G401 (cell line): ENCODE measurements around the gene COL9A1. TPM values are rescaled to one million over a fixed set of nuclear protein-coding genes. Genes with fewer than 3 reads are reported as not detected.

ENCODE experiments used
- DNase-seq: peaks from one replicate; pipeline ENCODE4 v3.0.0-alpha.2; 2015; ENCODE audit warnings: low spot score
- in situ Hi-C: cut with HindIII; loops from 2 replicates; pipeline ENCODE4 v1.10.0; 2016; ENCODE audit warnings: low sequenced_read_pairs, mixed read lengths
- total RNA-seq: library from RNA; depleted of rRNA; stranded (reverse); fragments of >200 nt; shearing (Covaris generic); gene quantifications from 2 replicates; pipeline ENCODE4 v1.2.3, GENCODE V29; 2014

The COL9A1 gene
- total RNA-seq, 1 experiment from 2014 or later = 16.5 TPM

GRCh38 chr6:70298068-70298467, 4.8 kb downstream of the COL9A1 start:
- DNase-seq = no peak

DNA sequence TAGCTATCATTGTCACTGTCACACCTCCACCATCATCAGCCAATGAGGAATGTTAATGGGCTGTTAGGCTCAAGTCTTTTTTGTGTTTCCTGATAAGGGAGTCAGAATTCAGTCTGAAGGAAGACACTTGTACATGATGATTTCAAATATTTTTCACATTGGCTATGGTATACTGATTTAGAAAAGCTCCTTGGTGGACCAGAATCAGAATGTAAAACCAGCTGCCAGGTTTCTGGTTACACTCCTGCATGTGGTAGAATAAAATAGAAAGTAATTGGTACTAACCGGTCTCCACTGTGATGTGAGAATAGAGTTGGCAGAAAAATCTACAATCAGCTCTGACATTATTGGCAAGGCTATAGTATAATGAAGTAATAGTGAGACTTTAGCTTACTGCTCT, 10.7 kb downstream of the COL9A1 start:
- DNase-seq = no peak
- in situ Hi-C loops = no loop called here

More at GRCh38 chr6:70298068-70298467, 4.8 kb downstream of the COL9A1 start:
- in situ Hi-C loops = no loop called here

GRCh38 chr6:70289299-70289698, 13.6 kb downstream of the COL9A1 start:
- DNase-seq = no peak
- in situ Hi-C loops = no loop called here

GRCh38 chr6:70286905-70287304, 16.0 kb downstream of the COL9A1 start:
- in situ Hi-C loops = no loop called here
- no peak for DNase-seq

- in situ Hi-C loops = no loop called here
- DNase-seq = no peak
Measured at GRCh38 chr6:70285201-70285600, 17.7 kb downstream of the COL9A1 start.

DNA sequence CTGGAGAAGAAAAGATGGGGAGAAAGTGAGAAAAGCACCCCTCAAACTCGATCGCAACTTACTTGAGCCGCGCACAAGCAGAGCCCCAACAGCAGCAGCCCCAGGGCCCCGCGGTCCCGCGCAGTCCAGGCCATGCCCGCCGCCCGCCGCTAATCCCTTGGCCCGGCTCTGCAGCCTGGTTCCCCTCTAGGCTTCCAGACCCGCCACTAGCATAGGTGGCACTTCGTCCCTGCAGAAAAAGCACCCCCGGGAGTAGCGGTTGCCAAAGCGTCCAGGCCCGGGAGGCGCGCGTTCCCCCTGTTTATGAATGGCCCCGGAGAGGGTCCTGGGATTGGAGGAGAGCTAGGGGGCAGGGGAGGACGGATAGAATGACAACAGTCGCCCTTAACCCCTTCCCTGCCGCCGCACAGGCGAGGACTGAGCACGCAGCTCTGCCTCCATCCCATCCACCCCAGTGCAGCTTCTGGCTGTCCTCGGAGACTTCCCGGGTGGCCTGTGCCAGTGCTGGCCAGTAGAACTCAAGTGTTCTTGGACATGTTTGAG, 19.9 kb downstream of the COL9A1 start:
- DNase-seq = no peak
- in situ Hi-C loops = no loop called here

DNA sequence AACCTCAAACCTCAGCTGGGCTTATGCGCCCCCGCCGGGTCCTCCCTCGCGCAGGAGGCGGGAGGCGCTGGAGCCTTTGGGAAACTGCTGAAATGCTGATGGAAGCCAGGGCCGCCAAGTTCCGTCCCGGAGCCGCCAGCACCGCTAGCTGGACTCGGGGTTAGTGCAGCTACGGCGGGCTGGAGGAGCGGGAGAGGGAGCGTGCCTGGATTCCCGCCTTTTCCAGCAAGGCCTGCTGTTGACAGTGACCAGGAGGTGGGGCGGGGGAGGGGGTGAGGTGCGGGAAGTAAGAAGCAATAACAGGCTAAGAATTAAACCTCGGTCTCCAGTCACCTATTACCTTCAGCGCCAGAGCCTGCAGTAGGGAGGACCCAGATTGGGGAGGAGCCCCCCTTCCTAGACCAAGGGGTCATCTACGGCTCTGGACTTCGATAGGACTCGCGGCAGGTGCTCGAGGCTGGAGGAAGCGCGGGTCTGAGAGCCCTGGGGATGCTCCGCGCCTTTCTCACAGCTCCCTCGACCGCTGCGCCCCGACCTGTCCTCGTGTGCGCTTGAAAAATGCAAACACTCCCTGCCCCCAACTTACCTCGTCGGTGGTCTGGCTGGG, 20.5 kb downstream of the COL9A1 start:
- in situ Hi-C loops = no loop called here

DNA sequence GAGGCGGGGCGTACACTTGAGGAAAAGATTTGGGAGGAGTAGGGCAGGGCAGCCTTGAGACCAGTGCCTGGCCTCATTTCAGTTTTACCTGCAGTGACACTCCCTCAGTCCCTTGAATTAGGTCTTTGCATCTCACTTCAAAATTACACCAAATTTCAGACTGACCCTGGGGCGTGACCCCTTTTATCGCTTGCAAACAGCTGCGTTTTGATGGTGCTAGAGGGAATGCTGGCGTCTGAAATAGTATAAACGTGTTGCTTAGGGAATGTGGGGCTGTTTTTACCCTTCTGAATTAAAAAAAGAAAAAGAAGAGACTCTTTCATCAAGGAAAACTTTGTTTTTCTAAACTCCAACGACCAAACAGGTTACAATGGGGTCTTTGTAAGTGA, 21.0 kb downstream of the COL9A1 start:
- in situ Hi-C loops = no loop called here

More for the DNA sequence above, 20.5 kb downstream of the COL9A1 start:
- DNase-seq = no peak

DNA sequence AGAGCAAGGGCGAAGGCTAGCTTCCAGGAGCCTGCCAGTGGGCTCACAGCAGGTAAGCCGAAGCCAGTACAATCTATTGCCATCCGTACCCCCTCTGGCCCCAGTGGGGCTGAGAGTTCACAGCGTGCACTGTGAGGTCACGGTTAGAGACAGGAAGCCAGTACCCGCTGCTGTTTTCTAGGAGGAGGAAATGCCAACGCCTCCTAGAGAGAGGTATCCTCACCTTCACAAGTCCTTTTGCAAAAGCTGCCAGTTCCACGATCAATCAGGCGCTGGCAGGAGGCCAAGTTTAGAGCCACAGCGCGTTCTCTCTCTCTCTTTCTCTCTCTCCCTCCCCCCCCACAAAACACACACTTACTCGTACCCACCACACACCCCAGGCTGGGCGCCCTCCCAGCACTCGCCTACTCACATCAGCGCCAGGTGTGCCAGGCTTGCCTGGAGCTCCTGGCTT, 22.5 kb downstream of the COL9A1 start:
- DNase-seq = no peak
- in situ Hi-C loops = no loop called here

More for the DNA sequence above, 21.0 kb downstream of the COL9A1 start:
- no peak for DNase-seq

- in situ Hi-C loops = no loop called here
- no peak for DNase-seq
Measured at GRCh38 chr6:70277470-70277869, 25.4 kb downstream of the COL9A1 start.

DNA sequence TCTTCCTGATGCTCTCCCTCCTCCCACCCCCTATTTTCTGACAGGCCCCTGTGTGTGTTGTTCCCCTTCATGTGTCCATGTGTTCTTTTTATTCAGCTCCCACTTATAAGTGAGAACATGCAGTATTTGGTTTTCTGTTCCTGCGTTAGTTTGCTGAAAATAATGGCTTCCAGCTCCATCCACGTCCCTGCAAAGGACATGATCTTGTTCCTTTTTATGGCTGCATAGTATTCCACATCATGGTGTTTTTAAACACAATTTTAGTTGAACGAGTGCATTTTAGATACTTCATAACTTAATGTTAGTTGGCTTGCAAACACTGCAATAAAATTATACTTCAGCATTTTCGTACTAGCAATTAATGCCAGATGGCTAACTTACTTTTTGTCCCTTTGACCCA, 28.5 kb downstream of the COL9A1 start:
- no peak for DNase-seq
- in situ Hi-C loops = no loop called here

DNA sequence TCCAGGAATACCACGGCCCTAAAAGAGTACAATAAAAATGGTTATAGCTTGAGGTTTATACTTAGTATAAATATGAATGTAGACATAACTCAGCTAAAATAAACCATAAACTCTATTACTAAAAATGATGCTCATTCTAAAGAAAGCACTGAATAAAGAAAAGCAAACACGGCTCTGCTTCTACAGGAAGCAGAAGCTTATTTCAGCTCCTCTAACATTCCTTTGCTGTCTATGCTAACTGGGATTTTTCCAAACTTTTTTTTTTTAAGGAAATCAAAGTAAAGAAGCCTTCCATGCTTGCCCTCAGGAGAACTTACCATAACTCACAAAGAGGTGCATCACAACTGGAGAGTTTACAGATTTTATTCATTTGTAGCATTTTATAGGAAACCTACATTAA, 30.8 kb downstream of the COL9A1 start:
- DNase-seq = no peak
- in situ Hi-C loops = no loop called here

DNA sequence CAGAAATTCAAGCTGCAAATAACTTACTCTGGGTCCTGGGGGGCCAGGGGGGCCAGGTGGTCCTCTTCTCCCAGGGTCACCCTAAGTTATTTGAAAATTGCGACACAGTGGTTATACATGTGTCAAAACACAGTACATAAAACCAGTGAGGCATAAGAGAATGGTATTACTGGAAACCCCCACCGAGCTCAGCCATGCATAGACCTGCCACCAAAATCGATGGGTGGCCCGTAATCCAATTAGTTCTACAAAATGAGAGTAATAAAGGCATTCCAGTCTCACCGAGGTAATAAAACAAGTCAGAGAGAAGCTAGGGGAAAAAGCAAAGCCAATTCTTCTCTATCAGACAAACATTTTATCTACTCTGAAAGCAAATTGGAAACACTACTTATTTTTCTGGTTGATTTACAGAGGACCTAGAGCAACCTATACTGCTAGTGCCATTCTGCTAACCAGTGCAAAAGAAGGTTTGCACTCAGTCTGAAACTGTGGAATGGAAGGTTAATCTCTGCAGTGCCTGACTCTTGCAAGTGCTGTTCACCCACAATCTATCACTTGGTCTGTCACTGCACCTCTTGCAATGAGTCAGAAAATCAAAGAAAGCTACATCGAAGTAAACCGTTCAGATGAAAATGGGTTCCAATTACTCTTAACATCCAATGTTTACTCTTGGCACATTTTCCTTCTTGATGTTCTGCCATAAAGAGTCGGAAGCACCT, 32.4 kb downstream of the COL9A1 start:
- peak; percentile 59 for DNase-seq
- in situ Hi-C loops = no loop called here

DNA sequence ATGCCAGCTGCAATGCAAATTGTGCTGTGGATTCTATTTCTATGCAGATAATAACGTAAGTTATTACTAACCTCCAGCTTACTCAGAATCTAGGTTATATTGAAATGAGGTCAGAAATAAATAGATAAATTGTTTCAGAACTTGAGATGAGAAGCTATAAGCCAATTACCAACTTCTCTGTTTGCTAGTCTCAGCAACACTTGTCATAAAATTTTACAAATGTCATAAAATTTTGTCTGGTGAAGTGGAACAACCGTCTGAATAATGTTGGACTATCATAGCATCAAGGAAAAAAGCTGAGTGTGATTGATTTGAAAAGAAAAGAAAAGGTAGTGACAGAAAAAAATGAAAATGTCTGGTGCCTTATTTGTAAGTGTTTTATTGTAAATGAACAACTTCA, 36.7 kb downstream of the COL9A1 start:
- in situ Hi-C loops = no loop called here
- no peak for DNase-seq

DNA sequence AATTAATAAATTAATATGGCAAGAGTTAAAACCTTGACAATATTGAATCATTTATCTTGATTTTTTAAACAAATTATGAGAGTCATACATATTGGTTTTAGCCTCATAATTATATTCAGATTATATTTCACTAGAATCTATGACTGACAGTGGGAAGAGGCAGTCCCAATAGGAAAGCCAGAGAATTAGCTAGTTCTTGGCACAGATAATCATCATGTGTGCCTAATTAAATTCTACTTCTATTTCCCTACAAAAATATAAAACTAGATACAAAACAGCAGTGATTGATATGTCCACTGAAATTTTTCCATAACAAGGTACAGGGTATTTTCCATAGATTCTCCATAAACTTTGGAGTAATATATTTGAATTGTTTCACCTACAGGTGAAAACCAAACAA, 38.6 kb downstream of the COL9A1 start:
- in situ Hi-C loops = no loop called here
- no peak for DNase-seq

- in situ Hi-C loops = no loop called here
- DNase-seq = no peak
Measured at GRCh38 chr6:70258483-70258882, 44.4 kb downstream of the COL9A1 start.

- no peak for DNase-seq
- in situ Hi-C loops = no loop called here
Measured at GRCh38 chr6:70257768-70258273, 45.1 kb downstream of the COL9A1 start.

DNA sequence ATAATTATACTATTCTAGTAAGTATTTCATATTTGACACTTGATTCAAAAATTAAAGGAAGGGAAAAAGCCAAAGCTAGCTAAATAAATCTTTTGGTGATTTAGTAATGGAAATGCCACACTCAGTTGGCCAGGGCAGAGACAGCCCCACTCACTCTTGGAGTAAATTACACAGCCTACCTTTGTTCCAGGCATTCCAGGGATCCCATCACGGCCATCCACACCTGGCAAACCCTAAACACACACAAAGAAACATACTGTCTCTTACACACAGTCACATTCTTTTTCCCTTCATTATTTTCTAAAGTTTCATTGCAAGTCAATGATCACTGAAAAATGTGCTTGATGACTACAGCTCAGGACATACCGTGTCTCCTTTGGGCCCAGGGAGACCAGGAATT, 48.1 kb downstream of the COL9A1 start:
- in situ Hi-C loops = no loop called here
- no peak for DNase-seq

- DNase-seq = no peak
- in situ Hi-C loops = no loop called here
Measured at GRCh38 chr6:70253923-70254322, 49.0 kb downstream of the COL9A1 start.

DNA sequence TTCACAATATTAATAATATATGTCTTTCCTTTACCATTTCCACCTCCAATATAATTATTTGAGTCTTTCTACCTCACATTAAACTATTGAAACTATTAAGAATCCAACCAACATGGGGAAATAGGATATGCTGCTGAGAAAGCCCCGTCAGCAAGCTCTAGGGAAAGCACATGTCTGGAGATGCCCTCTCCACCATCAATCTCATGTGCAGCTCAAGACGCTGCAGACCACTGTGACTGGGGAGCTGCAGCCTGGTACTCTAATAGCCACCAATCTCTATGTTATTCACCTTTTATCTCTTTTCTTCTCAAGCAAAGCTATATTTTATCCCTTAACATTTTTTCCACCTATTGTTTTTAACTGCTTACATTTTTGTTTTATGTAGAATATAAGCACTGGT, 50.3 kb downstream of the COL9A1 start:
- DNase-seq = no peak
- in situ Hi-C loops = no loop called here
